ENCODE data around the gene RPS15. TPM values are rescaled to one million over a fixed set of nuclear protein-coding genes. Genes with fewer than 3 reads are reported as not detected.

RPS15 gene
- total and polyA plus RNA-seq, 9 of the 15 experiments (the other 6 are each of a cell fraction or from before 2014, with no cell fraction given), result 605 to 2,791 (median 957) TPM

DNA sequence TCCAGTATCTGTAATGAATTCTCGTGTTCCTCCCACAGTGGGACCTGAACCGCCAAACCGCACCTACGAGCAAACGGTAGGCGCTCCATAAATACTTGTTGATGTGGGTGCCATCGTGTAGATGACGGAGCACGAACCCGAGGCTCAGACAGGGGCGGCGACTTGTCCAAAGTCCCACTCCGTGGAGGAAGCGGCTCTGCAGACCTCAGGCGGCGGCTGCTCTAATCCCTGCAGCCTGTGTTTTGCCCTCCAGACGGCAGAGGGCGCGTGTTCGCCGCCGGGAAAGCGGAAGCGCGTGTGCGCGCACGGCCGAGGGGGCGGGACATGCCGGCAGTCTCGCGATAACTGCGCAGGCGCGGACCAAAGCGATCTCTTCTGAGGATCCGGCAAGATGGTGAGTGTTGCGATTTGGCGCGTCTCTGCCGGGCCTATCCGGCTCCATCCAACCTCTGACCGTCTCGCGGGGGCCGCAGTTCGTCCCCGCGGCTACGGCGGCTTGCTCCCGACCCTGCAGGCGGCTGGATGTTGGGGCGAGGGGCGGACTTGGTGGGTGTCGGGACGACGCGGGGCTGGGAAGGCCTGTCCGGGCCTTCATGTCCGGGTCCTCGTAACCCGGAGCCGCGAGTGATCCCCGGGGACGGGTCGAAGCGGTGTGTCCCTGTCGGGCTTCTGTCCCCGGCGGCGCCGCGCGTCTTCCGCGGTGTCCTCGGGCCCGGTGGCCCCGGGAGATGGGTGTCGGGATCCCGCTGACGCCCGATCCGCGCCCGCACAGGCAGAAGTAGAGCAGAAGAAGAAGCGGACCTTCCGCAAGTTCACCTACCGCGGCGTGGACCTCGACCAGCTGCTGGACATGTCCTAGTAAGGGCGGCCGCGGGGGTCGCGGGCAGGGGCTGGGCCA is at the start of gene RPS15 (continued):
- TF ChIP-seq, protein P1, sequence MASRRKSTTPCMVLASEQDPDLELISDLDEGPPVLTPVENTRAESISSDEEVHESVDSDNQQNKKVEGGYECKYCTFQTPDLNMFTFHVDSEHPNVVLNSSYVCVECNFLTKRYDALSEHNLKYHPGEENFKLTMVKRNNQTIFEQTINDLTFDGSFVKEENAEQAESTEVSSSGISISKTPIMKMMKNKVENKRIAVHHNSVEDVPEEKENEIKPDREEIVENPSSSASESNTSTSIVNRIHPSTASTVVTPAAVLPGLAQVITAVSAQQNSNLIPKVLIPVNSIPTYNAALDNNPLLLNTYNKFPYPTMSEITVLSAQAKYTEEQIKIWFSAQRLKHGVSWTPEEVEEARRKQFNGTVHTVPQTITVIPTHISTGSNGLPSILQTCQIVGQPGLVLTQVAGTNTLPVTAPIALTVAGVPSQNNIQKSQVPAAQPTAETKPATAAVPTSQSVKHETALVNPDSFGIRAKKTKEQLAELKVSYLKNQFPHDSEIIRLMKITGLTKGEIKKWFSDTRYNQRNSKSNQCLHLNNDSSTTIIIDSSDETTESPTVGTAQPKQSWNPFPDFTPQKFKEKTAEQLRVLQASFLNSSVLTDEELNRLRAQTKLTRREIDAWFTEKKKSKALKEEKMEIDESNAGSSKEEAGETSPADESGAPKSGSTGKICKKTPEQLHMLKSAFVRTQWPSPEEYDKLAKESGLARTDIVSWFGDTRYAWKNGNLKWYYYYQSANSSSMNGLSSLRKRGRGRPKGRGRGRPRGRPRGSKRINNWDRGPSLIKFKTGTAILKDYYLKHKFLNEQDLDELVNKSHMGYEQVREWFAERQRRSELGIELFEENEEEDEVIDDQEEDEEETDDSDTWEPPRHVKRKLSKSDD (conservative IDR thresholded peaks at IDR 0.05; ENCODE audit: low read length), result peak; percentile 86; the same call in 1 of the 2 replicates
- no peak for TF ChIP-seq ZNF184 (CRISPR knock-in tag; IDR thresholded peaks at IDR 0.05)
- TF ChIP-seq U2AF1 (optimal IDR thresholded peaks at IDR 0.05; ENCODE audit: low read depth, low read length), result peak; percentile 96
- peak; percentile 10; the same call in 1 of the 2 replicates for TF ChIP-seq ZNF282 (CRISPR knock-in tag; IDR thresholded peaks at IDR 0.05)
- TF ChIP-seq, protein P2, sequence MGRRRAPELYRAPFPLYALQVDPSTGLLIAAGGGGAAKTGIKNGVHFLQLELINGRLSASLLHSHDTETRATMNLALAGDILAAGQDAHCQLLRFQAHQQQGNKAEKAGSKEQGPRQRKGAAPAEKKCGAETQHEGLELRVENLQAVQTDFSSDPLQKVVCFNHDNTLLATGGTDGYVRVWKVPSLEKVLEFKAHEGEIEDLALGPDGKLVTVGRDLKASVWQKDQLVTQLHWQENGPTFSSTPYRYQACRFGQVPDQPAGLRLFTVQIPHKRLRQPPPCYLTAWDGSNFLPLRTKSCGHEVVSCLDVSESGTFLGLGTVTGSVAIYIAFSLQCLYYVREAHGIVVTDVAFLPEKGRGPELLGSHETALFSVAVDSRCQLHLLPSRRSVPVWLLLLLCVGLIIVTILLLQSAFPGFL (CRISPR knock-in tag; IDR thresholded peaks at IDR 0.05), result no peak
- TF ChIP-seq NFIC (IDR thresholded peaks at IDR 0.05), result peak; percentile 69
- TF ChIP-seq, protein P3, sequence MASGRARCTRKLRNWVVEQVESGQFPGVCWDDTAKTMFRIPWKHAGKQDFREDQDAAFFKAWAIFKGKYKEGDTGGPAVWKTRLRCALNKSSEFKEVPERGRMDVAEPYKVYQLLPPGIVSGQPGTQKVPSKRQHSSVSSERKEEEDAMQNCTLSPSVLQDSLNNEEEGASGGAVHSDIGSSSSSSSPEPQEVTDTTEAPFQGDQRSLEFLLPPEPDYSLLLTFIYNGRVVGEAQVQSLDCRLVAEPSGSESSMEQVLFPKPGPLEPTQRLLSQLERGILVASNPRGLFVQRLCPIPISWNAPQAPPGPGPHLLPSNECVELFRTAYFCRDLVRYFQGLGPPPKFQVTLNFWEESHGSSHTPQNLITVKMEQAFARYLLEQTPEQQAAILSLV (tag; IDR thresholded peaks at IDR 0.05), result no peak
- TF ChIP-seq, protein P4, sequence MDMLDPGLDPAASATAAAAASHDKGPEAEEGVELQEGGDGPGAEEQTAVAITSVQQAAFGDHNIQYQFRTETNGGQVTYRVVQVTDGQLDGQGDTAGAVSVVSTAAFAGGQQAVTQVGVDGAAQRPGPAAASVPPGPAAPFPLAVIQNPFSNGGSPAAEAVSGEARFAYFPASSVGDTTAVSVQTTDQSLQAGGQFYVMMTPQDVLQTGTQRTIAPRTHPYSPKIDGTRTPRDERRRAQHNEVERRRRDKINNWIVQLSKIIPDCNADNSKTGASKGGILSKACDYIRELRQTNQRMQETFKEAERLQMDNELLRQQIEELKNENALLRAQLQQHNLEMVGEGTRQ (CRISPR knock-in tag; IDR thresholded peaks at IDR 0.05), result no peak
- TF ChIP-seq HNRNPH1 (optimal IDR thresholded peaks at IDR 0.05; ENCODE audit: low read depth, low read length), result no peak
- TF ChIP-seq, protein P5, sequence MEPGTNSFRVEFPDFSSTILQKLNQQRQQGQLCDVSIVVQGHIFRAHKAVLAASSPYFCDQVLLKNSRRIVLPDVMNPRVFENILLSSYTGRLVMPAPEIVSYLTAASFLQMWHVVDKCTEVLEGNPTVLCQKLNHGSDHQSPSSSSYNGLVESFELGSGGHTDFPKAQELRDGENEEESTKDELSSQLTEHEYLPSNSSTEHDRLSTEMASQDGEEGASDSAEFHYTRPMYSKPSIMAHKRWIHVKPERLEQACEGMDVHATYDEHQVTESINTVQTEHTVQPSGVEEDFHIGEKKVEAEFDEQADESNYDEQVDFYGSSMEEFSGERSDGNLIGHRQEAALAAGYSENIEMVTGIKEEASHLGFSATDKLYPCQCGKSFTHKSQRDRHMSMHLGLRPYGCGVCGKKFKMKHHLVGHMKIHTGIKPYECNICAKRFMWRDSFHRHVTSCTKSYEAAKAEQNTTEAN (CRISPR knock-in tag; IDR thresholded peaks at IDR 0.05), result peak; percentile 79; the same call in 1 of the 2 replicates
- TF ChIP-seq DNMT1 (IDR thresholded peaks at IDR 0.05), result no peak
- TF ChIP-seq, protein P6, sequence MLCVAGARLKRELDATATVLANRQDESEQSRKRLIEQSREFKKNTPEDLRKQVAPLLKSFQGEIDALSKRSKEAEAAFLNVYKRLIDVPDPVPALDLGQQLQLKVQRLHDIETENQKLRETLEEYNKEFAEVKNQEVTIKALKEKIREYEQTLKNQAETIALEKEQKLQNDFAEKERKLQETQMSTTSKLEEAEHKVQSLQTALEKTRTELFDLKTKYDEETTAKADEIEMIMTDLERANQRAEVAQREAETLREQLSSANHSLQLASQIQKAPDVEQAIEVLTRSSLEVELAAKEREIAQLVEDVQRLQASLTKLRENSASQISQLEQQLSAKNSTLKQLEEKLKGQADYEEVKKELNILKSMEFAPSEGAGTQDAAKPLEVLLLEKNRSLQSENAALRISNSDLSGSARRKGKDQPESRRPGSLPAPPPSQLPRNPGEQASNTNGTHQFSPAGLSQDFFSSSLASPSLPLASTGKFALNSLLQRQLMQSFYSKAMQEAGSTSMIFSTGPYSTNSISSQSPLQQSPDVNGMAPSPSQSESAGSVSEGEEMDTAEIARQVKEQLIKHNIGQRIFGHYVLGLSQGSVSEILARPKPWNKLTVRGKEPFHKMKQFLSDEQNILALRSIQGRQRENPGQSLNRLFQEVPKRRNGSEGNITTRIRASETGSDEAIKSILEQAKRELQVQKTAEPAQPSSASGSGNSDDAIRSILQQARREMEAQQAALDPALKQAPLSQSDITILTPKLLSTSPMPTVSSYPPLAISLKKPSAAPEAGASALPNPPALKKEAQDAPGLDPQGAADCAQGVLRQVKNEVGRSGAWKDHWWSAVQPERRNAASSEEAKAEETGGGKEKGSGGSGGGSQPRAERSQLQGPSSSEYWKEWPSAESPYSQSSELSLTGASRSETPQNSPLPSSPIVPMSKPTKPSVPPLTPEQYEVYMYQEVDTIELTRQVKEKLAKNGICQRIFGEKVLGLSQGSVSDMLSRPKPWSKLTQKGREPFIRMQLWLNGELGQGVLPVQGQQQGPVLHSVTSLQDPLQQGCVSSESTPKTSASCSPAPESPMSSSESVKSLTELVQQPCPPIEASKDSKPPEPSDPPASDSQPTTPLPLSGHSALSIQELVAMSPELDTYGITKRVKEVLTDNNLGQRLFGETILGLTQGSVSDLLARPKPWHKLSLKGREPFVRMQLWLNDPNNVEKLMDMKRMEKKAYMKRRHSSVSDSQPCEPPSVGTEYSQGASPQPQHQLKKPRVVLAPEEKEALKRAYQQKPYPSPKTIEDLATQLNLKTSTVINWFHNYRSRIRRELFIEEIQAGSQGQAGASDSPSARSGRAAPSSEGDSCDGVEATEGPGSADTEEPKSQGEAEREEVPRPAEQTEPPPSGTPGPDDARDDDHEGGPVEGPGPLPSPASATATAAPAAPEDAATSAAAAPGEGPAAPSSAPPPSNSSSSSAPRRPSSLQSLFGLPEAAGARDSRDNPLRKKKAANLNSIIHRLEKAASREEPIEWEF (CRISPR knock-in tag; IDR thresholded peaks at IDR 0.05), result no peak
- peak; percentile 78 for TF ChIP-seq NFRKB (IDR thresholded peaks at IDR 0.05; ENCODE audit: low read depth)

Measured in K562 (cell line).